Activated CD4-positive, alpha-beta T cell treated with anti-CD3 and anti-CD28 coated beads for 36 hours (primary cell): ENCODE measurements around the gene SPO11. TPM values are rescaled to one million over a fixed set of nuclear protein-coding genes. Genes with fewer than 3 reads are reported as not detected.

Experiments used
- ATAC-seq: fragments of 200-7000 bp; cut with Tn5 transposase; one replicate; pipeline ENCODE4 v1.10.0; 2021; ENCODE audit warnings: mild to moderate bottlenecking, moderate library complexity
- CTCF ChIA-PET: fragments of 350-600 bp; sonication (Branson Sonifier 250); formaldehyde crosslinking; loops from one replicate; lab custom pipeline; 2021; ENCODE audit warnings: antibody characterized with exemption; lab: Charles Lee
- POLR2A ChIA-PET: fragments of 350-600 bp; sonication (Branson Sonifier 250); formaldehyde crosslinking; loops from one replicate; lab custom pipeline; 2021; ENCODE audit warnings: antibody characterized with exemption, inconsistent platforms; lab: Charles Lee
- DNase-seq: peaks from one replicate; pipeline ENCODE4 v3.0.0-alpha.2; 2020
- H3K27ac Mint-ChIP-seq: one replicate; pipeline ENCODE4 v1.8.0; 2021; ENCODE audit warnings: mixed read lengths
- H3K27me3 Mint-ChIP-seq: one replicate; pipeline ENCODE4 v1.8.0; 2021; ENCODE audit warnings: mixed read lengths
- H3K36me3 Mint-ChIP-seq: one replicate; pipeline ENCODE4 v1.8.0; 2021; ENCODE audit warnings: low read depth, mixed read lengths
- H3K4me1 Mint-ChIP-seq: one replicate; pipeline ENCODE4 v1.8.0; 2021; ENCODE audit warnings: mixed read lengths
- H3K4me3 Mint-ChIP-seq: one replicate; pipeline ENCODE4 v1.8.0; 2021; ENCODE audit warnings: mild to moderate bottlenecking, moderate library complexity, mixed read lengths
- H3K9me3 Mint-ChIP-seq: one replicate; pipeline ENCODE4 v1.8.0; 2021; ENCODE audit warnings: low read depth, mixed read lengths
- intact Hi-C, 2 experiments: fragments of 100-400 bp; cut with DNase I in 1 of 2; cut with micrococcal nuclease in 1 of 2; formaldehyde crosslinking; loops; one replicate each; pipeline versions ENCODE4 v1.14.2 to v1.15.1; 2022 to 2024; cut with DNase I, micrococcal nuclease
- total RNA-seq, 2 experiments: library from RNA; stranded (reverse); gene quantifications; one replicate each; pipeline ENCODE4 v1.2.3, GENCODE V29; 2021

The SPO11 gene
- total RNA-seq, 2 experiments from 2014 or later, result not detected

DNA sequence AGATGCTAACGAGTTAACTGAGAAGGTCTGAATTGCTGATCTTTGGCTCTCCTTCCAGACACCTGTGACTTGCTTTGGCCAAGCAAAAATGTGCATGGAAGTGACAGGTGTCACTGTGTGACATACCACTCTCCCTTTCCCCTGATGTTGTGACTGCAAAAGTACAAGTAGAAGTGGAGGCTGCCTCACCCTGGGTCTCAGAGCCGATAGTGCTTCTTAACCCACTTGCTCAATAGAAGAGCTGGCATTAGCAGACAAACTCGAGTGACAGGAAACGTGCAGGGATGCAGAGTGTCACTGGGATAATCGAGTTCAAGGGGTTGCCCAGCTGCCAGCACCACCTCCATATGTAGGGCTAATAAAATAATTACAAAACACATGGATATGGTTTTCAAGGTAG is 16.4 kb upstream of the SPO11 start:
- CTCF ChIA-PET, result no interaction called here
- H3K36me3 Mint-ChIP-seq, result no peaks in the 10 kb centered on the region
- intact Hi-C loops, result loop anchor here in 1 of 2 experiments (5.0 kb wide), 1 partner anchor 81 kb away; no protein-coding TSS in a partner anchor
- H3K9me3 Mint-ChIP-seq, result no peaks in the 10 kb centered on the region
- H3K4me3 Mint-ChIP-seq, result no peak overlapping the region
- POLR2A ChIA-PET, result no interaction called here
- no peak for DNase-seq
- no peak for ATAC-seq
- H3K27ac Mint-ChIP-seq, result no peak overlapping the region
- H3K4me1 Mint-ChIP-seq, result no peaks in the 10 kb centered on the region
- peaks cover 4% of the 10 kb centered on the region for H3K27me3 Mint-ChIP-seq

DNA sequence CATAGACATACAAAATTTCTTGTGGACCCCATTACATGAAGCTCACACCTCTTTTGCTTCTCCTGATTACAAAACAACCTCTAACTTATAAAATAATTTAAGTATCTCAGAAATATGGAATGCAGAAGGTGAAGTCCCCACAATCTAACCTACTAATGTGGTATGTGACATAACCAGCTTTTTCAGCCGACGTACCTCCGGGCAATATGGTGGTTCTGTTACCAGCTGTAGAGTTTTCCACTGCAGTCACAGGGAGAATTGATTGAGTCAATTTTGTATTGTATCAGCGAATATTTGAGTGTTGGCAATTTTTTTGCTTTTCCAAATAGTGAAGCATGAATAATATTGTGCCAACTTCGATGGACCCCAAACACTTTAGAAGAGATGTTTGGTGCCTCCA is 15.7 kb upstream of the SPO11 start:
- CTCF ChIA-PET, result no interaction called here
- H3K4me3 Mint-ChIP-seq, result no peak overlapping the region

DNA sequence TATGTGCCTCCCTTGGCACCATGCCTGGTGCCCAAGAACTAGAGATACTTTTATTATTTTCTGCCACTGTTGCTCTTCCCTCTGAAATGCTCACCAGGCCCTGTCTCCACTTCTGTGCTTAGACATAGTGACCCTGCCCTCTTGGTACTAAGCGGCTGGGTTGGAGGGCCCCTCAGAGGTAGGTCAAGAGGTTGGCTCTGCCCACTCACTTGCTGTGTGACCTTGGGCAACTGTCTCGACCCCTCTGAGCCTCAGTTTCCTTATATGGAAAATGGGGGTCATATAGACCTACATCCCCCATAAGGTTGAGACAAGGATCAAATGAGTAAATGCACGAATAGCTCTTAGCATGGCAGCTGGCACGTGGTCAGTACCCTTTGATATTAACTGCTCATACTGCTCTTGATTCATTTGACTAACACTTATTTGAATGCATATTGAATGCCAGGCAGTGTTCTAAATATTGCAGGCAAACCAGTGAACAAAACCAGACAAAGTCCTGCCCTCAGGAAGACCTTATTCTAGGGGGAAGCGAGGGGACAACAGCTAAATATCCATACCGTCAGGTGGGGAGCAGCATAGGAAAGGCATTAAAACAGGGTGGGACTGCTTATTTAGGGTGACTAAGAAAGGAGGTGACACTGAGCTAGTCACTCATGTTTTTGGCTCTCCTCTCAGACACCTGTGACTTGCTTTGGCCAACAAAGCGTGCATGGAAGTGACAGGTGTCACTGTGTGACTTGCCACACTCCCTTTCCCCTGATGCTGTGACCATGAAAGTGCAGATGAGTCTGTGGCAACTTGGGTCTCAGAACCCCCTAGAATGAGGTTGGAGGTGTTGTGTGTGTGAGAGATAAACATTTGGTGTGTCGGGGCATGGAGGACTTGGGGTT is 14.3 kb upstream of the SPO11 start:
- H3K4me1 Mint-ChIP-seq, result no peaks in the 10 kb centered on the region
- ChIA-PET CTCF (no interaction called here), POLR2A (no interaction called here)
- no peak overlapping the region for H3K27ac Mint-ChIP-seq
- DNase-seq (no peak), ATAC-seq (no peak)
- no peaks in the 10 kb centered on the region for H3K9me3 Mint-ChIP-seq
- no peaks in the 10 kb centered on the region for H3K36me3 Mint-ChIP-seq
- peaks cover 17% of the 10 kb centered on the region for H3K27me3 Mint-ChIP-seq
- no peak overlapping the region for H3K4me3 Mint-ChIP-seq
- intact Hi-C loops, result no loop called here

More for the DNA sequence above, 15.7 kb upstream of the SPO11 start:
- POLR2A ChIA-PET, result no interaction called here
- H3K9me3 Mint-ChIP-seq, result no peaks in the 10 kb centered on the region
- DNase-seq, result no peak
- intact Hi-C loops, result loop anchor here in 1 of 2 experiments (5.0 kb wide), 1 partner anchor 82 kb away; no protein-coding TSS in a partner anchor
- H3K4me1 Mint-ChIP-seq, result no peaks in the 10 kb centered on the region
- H3K27me3 Mint-ChIP-seq, result peaks cover 8% of the 10 kb centered on the region
- no peak for ATAC-seq
- no peaks in the 10 kb centered on the region for H3K36me3 Mint-ChIP-seq
- no peak overlapping the region for H3K27ac Mint-ChIP-seq

DNA sequence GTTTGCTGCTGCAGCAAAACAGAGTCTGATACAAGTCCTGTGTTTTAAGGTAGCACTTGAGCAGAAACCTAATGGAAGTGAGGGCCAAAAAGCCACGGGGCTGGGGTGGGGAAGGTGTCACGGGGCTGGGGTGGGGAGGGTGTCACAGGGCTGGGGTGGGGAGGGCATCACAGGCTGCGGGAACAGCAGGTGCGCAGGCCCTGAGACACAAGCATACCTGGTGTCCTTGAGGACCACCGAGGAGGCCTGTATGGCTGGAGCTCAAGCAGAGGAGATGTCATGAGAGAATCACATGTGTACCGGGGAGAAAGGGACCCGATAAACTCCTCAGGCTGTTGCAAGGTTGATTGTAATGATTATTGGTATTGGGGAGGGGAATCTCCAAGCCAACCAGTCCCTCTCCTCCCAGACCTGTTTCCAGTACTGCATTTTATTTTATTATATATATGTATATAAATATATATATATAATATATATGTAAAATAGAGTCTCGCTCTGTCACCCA is 13.6 kb upstream of the SPO11 start:
- ATAC-seq, result no peak
- no peak overlapping the region for H3K27ac Mint-ChIP-seq
- no peaks in the 10 kb centered on the region for H3K9me3 Mint-ChIP-seq
- DNase-seq, result no peak
- no peaks in the 10 kb centered on the region for H3K4me1 Mint-ChIP-seq
- POLR2A ChIA-PET, result no interaction called here
- no peaks in the 10 kb centered on the region for H3K36me3 Mint-ChIP-seq
- peaks cover 18% of the 10 kb centered on the region for H3K27me3 Mint-ChIP-seq
- H3K4me3 Mint-ChIP-seq, result no peak overlapping the region
- intact Hi-C loops, result no loop called here
- CTCF ChIA-PET, result no interaction called here

DNA sequence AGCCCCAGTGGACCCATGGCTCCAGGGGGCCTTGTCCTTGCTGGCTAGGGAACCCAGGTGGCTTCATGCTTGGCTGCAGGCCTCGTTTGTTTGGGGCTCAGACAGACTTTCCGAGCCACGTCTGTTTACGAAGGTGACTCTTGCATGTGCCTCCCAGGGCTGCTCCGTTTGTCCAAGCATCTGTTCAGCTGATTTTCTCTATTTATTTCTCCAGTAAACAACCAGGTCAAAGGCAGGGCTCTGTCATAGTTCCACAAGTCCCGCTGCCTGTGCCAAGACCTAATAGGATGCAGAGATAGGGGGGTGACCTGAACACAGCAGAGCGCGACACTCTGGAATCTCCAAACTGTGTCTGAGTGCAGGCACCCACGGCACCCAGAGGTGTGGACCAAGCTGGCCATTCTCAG is 12.8 kb upstream of the SPO11 start:
- no peak for ATAC-seq
- CTCF ChIA-PET, result no interaction called here
- no peaks in the 10 kb centered on the region for H3K4me1 Mint-ChIP-seq
- no peak overlapping the region for H3K27ac Mint-ChIP-seq
- POLR2A ChIA-PET, result no interaction called here
- no peaks in the 10 kb centered on the region for H3K36me3 Mint-ChIP-seq
- no peaks in the 10 kb centered on the region for H3K9me3 Mint-ChIP-seq
- intact Hi-C loops, result no loop called here
- no peak overlapping the region for H3K4me3 Mint-ChIP-seq
- H3K27me3 Mint-ChIP-seq, result peaks cover 22% of the 10 kb centered on the region
- DNase-seq, result no peak

DNA sequence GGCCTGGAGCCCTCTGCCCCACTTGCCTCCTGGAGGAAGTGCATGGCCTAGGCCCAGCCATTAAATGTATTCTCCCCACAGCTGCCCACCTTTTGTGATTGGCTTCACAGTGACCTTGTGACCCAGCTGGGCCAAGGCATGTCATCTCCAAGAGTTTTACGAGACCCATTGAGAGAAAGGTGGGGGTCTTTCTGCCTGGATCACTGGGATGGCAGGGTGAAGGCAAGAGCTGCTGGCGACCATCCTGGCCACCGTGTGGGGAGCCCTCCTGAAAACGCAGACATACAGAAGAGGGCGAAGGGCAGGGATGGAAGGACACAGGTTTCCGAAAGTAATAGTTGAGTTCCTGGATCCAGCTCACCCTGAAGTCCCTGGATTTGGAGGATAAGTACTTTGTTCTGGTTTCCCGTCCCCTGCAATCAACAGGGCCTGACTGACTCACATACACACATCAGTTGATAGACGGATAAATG is 12.3 kb upstream of the SPO11 start:
- Mint-ChIP-seq H3K4me1 (no peaks in the 10 kb centered on the region), H3K9me3 (no peaks in the 10 kb centered on the region), H3K4me3 (no peak overlapping the region), H3K36me3 (no peaks in the 10 kb centered on the region), H3K27me3 (peaks cover 26% of the 10 kb centered on the region), H3K27ac (no peak overlapping the region)
- intact Hi-C loops, result no loop called here
- ChIA-PET CTCF (no interaction called here), POLR2A (no interaction called here)
- DNase-seq, result no peak
- ATAC-seq, result no peak

DNA sequence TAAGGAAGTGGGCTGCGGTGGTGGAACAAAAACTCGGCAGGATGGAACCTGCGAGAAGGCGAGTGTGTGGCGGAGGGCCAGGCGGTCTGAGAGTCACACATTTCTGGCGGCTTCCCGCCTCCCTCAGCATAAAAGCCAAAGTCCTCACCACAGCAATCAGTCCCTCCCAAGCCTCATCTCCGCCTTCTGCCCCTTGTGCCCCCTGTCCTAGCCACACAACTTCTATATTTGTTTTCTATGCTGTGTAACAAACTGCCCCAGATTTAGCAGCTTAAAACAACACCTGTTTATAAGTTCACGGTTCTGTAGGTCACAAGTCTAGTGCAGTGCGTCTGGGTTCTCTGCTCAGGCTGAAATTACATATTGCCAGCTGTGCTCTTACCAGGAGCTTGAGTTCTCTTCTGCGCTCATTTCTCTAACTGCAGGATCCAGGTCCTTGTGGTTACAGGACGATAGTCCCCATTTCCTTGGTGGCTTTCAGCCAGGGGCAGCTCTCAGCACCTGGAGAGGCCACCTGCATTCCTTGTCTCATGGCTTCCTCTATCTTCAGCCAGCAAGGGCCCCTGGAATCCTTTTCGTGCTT is 11.7 kb upstream of the SPO11 start:
- no peak for ATAC-seq
- Mint-ChIP-seq H3K4me3 (no peak overlapping the region), H3K9me3 (no peaks in the 10 kb centered on the region), H3K4me1 (no peaks in the 10 kb centered on the region), H3K36me3 (no peaks in the 10 kb centered on the region), H3K27ac (no peak overlapping the region), H3K27me3 (peaks cover 31% of the 10 kb centered on the region)
- intact Hi-C loops, result no loop called here
- no peak for DNase-seq
- ChIA-PET CTCF (no interaction called here), POLR2A (no interaction called here)

DNA sequence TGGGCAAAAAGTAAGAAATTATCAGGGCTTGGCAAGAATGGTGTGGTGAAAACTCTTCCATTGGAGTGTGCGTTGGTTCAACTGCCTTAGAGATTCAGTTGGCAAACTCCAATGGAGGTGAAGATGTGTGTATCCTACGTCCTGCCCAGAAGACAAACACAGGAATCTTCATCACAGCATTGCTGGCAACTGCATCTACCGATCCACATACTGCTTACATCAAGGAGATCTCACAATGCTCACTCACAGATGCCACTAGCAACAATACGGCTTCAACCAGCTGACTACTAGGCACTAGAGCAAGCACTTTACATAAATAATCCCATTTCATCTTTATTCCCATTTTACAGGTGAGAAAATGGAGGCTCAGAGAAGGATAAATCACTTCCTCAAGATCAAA is 10.0 kb upstream of the SPO11 start:
- H3K9me3 Mint-ChIP-seq, result no peaks in the 10 kb centered on the region
- ATAC-seq (no peak), DNase-seq (no peak)
- H3K27me3 Mint-ChIP-seq, result peaks cover 36% of the 10 kb centered on the region
- no peaks in the 10 kb centered on the region for H3K36me3 Mint-ChIP-seq
- no peak overlapping the region for H3K27ac Mint-ChIP-seq
- POLR2A ChIA-PET, result no interaction called here
- H3K4me3 Mint-ChIP-seq, result no peak overlapping the region
- CTCF ChIA-PET, result no interaction called here
- intact Hi-C loops, result no loop called here
- H3K4me1 Mint-ChIP-seq, result no peaks in the 10 kb centered on the region

DNA sequence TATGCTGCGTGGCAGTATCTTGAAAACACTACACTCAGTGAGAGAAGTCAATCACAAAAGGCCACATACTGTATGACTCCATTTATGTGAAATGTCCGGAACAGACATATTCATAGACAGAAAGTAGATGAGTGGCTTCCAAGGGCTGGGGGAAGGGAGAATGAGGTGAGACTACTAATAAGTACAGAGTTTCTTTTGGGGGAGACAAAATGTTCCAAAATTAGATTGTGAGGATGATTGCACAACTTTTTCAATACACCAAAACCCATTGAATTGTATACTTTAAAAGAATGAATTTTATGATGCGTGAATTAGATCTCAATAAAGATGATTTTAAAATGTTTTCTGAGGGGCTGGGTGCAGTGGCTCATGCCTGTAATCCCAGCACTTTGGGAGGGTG is 9.2 kb upstream of the SPO11 start:
- H3K4me3 Mint-ChIP-seq, result no peak overlapping the region
- ChIA-PET CTCF (no interaction called here), POLR2A (no interaction called here)
- peaks cover 3% of the 10 kb centered on the region for H3K9me3 Mint-ChIP-seq
- peaks cover 39% of the 10 kb centered on the region for H3K27me3 Mint-ChIP-seq
- intact Hi-C loops, result no loop called here
- no peak for ATAC-seq
- no peak overlapping the region for H3K27ac Mint-ChIP-seq
- H3K36me3 Mint-ChIP-seq, result no peaks in the 10 kb centered on the region
- no peak for DNase-seq
- no peaks in the 10 kb centered on the region for H3K4me1 Mint-ChIP-seq

DNA sequence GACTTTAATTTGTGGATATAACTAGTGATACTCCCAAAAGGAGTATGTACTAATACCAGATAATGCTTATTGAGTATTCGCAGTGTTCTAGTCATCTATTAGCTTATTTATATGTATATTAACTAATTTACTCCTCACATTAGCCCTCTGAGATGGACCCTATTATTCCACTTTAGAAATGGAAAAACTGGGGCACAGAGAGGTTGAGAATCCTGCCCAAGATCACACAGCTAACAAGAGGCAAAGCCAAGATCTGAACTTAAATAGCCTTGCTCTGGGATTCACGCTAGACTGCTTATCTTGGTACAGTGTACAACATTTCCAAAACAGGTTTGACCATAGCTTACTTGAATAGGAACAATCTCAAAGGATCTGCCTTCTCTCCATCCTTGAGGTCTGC is 8.5 kb upstream of the SPO11 start:
- Mint-ChIP-seq H3K27ac (no peak overlapping the region), H3K9me3 (peaks cover 3% of the 10 kb centered on the region), H3K4me1 (no peaks in the 10 kb centered on the region), H3K4me3 (no peak overlapping the region), H3K36me3 (no peaks in the 10 kb centered on the region), H3K27me3 (peaks cover 37% of the 10 kb centered on the region)
- POLR2A ChIA-PET, result no interaction called here
- ATAC-seq, result no peak
- intact Hi-C loops, result no loop called here
- DNase-seq, result no peak
- CTCF ChIA-PET, result no interaction called here

DNA sequence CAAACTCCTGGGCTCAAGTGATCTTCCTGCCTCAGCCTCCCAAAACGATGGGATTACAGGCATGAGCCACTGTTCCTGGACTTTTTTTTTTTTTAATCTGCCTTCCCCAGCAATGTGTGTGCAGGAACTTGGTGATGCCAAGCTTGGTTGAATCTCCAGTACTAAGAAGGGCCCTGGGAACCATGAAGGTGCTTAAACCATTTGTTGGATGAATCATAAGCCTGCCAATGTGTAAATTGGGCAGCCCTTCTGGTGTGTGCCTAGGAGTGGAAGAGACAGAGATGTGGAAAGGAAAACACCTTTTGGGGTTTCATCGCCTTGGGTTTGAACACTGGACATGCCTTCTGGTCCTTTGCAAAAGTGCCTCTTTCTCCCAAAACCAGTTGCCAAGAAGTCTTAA is 7.1 kb upstream of the SPO11 start:
- Mint-ChIP-seq H3K4me1 (no peaks in the 10 kb centered on the region), H3K9me3 (peaks cover 3% of the 10 kb centered on the region), H3K27ac (no peak overlapping the region), H3K4me3 (no peak overlapping the region), H3K36me3 (no peaks in the 10 kb centered on the region), H3K27me3 (peaks cover 40% of the 10 kb centered on the region)
- ATAC-seq (no peak), DNase-seq (no peak)
- intact Hi-C loops, result no loop called here
- ChIA-PET CTCF (no interaction called here), POLR2A (no interaction called here)

DNA sequence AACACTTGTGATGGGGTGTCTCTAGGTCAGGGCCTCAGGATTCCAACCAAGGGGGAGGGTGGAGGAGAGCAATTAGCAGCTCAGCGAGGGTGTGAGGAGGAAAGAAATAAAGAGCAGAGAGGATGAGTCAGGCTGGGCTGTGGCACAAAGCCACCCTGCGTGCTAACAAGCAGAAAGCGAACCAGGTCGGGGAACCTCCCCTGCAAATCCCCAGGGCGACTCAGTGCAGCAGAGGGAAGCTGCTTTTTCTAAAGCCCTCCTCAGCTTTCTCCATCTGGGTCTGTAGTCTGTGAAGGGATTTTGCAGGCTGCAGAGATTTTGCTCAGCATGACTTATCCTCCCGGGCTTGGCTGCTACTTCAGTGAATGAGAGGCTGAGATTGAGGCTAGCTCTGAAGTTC is 6.6 kb upstream of the SPO11 start:
- CTCF ChIA-PET, result no interaction called here
- ATAC-seq, result no peak
- intact Hi-C loops, result no loop called here
- Mint-ChIP-seq H3K27me3 (peaks cover 40% of the 10 kb centered on the region), H3K9me3 (peaks cover 3% of the 10 kb centered on the region), H3K36me3 (no peaks in the 10 kb centered on the region), H3K4me1 (no peaks in the 10 kb centered on the region), H3K4me3 (no peak overlapping the region), H3K27ac (no peak overlapping the region)
- DNase-seq, result peak; percentile 27
- POLR2A ChIA-PET, result no interaction called here
